Astrocyte of the spinal cord (primary cell): ENCODE data around the gene PPFIBP2.

Experiments
- DNase-seq: peaks from one replicate; pipeline ENCODE4 v3.0.0; 2011; ENCODE audit warnings: low read depth, low spot score
- H3K4me3 ChIP-seq: 2 replicates; pipeline ENCODE4 v1.5.1; 2011; ENCODE audit warnings: low read depth, mild to moderate bottlenecking, low read length, moderate library complexity
- in situ Hi-C: cut with HindIII; loops from 2 replicates; pipeline ENCODE4 v1.10.0; 2017; ENCODE audit warnings: low sequenced_read_pairs
- TF ChIP-seq, protein P1 (sequence below): IDR thresholded peaks from 2 replicates; pipeline ENCODE4 v1.5.1; 2012; ENCODE audit warnings: low read depth, mild to moderate bottlenecking, low read length, inconsistent platforms

PPFIBP2 gene

DNA sequence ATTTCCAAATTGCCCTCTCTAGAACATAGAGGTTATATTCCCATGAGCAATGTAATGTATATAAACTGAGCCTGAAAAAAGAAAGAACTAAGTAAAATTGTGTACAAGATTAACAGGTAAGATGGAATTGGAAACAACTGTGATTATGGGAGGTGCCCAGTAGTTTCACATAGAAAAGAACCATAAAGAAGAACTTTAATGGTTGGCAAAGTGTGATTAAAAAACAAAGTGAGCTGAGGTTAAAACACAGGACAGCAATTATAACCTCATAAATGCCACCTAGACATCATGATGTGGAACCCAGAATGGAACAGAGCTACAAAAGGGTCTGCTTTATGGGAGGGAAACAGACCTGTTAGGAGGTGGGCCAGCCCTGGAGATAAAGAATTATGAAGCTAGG lies 100.9 kb downstream of the PPFIBP2 start:
- no peak overlapping the region for H3K4me3 ChIP-seq
- TF ChIP-seq, protein P1, sequence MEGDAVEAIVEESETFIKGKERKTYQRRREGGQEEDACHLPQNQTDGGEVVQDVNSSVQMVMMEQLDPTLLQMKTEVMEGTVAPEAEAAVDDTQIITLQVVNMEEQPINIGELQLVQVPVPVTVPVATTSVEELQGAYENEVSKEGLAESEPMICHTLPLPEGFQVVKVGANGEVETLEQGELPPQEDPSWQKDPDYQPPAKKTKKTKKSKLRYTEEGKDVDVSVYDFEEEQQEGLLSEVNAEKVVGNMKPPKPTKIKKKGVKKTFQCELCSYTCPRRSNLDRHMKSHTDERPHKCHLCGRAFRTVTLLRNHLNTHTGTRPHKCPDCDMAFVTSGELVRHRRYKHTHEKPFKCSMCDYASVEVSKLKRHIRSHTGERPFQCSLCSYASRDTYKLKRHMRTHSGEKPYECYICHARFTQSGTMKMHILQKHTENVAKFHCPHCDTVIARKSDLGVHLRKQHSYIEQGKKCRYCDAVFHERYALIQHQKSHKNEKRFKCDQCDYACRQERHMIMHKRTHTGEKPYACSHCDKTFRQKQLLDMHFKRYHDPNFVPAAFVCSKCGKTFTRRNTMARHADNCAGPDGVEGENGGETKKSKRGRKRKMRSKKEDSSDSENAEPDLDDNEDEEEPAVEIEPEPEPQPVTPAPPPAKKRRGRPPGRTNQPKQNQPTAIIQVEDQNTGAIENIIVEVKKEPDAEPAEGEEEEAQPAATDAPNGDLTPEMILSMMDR, result no peak
- in situ Hi-C loops, result no loop called here
- DNase-seq, result no peak

DNA sequence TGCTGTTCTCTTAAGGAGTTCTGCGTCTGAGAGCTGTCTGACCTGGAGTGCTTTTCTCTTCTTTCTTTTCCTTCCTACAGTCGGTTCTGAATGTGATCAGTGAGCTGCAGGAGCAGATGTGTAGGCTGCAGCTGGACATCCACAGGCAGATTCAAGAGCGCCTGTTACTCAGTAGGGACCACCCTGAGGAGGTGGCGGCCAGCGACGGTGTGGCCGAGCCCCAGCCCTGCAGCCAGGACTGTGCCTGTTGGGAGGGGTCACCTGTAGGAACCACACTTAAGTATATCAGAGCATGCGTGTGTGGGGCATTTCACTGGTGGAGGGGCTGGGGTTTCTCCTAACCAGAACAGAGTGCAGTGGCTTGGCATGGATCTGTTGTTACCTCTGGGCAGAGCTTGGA lies 103.2 kb downstream of the PPFIBP2 start:
- TF ChIP-seq, protein P1, result no peak
- in situ Hi-C loops, result no loop called here
- DNase-seq, result no peak
- no peak overlapping the region for H3K4me3 ChIP-seq

DNA sequence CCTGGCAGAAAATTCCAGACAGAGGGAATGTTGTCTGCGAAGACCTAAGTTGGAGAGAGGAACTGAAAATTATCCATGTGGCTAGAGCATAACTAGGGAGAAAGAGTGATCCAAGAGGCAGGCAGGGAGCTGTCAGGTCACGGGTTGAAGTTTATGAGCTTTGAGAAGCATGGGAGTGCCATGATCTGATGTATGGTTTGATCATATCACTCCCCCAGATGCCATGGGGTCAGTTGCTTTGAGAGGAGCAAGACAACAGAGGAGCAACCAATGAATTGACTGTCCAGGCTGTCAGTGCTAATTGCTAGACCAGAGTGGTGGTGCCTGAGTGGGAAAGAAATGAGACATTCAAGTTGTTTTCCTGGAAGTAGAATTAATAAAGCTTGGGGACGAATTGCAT lies 105.5 kb downstream of the PPFIBP2 start:
- no peak for DNase-seq
- H3K4me3 ChIP-seq, result no peak overlapping the region
- in situ Hi-C loops, result no loop called here
- TF ChIP-seq, protein P1, result no peak

DNA sequence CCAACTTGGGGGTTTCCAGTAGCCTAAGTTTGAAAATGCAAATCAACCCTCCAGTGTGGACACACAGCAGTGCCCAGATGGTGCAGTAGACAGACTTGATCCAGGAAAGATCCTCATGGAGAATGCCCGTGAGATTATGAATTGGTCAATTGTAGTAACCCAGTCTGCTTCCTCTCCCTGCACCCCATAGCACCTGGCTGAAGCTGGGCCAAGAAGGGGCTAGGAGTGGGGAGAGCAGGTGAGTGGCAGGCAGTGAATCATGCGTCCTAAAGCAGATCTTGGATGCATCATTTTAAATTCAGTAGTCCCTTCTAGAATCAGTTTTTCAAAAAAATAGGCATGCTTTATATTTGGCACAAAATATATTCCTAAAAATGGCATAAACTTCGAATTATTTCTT lies 107.3 kb downstream of the PPFIBP2 start:
- in situ Hi-C loops, result no loop called here
- TF ChIP-seq, protein P1, result no peak
- no peak overlapping the region for H3K4me3 ChIP-seq
- no peak for DNase-seq

DNA sequence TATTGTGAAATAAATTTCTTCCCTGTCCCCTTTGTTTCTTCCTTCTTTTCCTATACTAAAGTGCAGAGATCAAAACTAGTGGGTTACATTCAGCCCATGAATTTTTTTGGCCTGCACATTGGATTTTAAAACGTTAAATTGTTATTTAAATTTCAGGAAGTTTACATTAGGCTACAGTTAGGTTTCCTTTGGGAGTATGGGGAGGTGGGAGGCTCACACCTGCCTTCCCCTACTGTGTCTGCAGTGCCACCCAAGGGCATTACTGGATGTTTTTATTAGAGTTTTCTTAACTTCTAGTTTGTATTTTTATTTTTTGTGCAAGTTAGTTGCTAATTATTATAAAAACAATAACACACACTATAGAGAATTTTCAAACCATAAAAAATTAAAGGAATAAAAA lies 107.8 kb downstream of the PPFIBP2 start:
- TF ChIP-seq, protein P1, result no peak
- DNase-seq, result no peak
- in situ Hi-C loops, result no loop called here
- H3K4me3 ChIP-seq, result no peak overlapping the region

DNA sequence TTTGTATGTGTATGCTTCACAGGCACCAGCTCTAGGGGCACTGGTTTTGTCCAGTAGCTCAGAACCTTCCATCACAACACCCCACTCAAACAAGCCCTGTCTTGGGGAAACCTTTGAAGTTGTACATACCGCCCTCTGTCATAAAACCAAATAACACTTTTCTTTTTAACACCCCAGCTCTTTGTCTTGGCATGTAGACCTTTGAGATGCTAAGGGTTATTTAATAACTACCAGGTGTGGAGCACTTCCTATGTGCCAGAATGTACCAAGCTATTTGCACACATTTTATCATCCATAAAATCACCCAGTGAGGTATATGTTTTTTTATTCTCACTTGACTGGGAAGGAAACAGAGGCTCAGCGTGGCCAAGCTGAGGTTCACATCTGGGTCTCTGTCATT lies 108.9 kb downstream of the PPFIBP2 start:
- H3K4me3 ChIP-seq, result no peak overlapping the region
- in situ Hi-C loops, result no loop called here
- no peak for DNase-seq
- TF ChIP-seq, protein P1, result no peak

DNA sequence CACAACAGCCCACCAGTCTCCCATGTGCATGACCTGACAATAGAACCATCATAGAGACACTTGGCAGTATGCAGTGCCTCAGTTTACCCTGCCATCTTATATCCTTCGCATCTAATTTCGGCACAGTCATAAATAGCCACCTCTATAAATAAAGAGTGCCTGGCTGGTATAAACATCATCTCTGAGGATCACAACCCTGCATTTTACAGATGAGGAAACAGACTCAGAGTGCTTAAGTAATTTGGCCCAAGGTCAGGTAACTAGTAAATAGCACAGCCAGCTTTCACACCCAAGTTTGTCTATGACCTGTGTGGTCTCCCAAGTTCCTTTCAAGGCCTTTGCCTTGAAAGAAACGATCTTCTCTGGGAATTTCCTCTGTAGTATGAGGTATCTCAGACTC lies 114.9 kb downstream of the PPFIBP2 start:
- DNase-seq, result no peak
- in situ Hi-C loops, result no loop called here
- TF ChIP-seq, protein P1, result no peak
- no peak overlapping the region for H3K4me3 ChIP-seq
